GM12878 (cell line): Measurements from ENCODE around the gene EXOC4. TPM values are rescaled to one million over a fixed set of nuclear protein-coding genes. Genes with fewer than 3 reads are reported as not detected.

ENCODE experiments used
- ATAC-seq: fragments of 200-7000 bp; cut with Tn5 transposase; 3 replicates; pipeline ENCODE4 v1.9.1; 2020; ENCODE audit warnings: mild to moderate bottlenecking, moderate library complexity
- BruUV-seq: library from RNA; stranded (reverse); fragments of 400-500 nt; replicated peaks from 2 replicates; lab custom pipeline; 2021; lab: Mats Ljungman, UMichigan
- CTCF ChIA-PET: fragments of 300-600 bp; sonication (Branson Sonifier 250); formaldehyde crosslinking; extraction: SDS; loops from one replicate; lab custom pipeline; 2021; ENCODE audit warnings: inconsistent platforms; lab: Yijun Ruan, JAX
- POLR2A ChIA-PET: fragments of 350-600 bp; formaldehyde crosslinking; extraction: SDS; loops from one replicate; lab custom pipeline; 2021; ENCODE audit warnings: inconsistent platforms; lab: Charles Lee
- RAD21 ChIA-PET: fragments of 300-600 bp; sonication (Branson Sonifier 250); formaldehyde crosslinking; loops from one replicate; lab custom pipeline; 2023; ENCODE audit warnings: antibody characterized with exemption; ENCODE audit not compliant: unreplicated experiment; lab: Charles Lee
- SMC1A ChIA-PET: fragments of 300-600 bp; sonication (Branson Sonifier 250); formaldehyde crosslinking; loops from one replicate; lab custom pipeline; 2023; ENCODE audit not compliant: unreplicated experiment, uncharacterized antibody; lab: Charles Lee
- DNase-seq: peaks from one replicate; pipeline ENCODE4 v3.0.0-alpha.2; 2011; ENCODE audit warnings: low read depth, low spot score
- FAIRE-seq: peaks from 3 replicates; lab custom pipeline; 2011; peaks lifted over from hg19 to GRCh38; lab: Jason Lieb, UNC
- H2AFZ ChIP-seq: 2 replicates; pipeline ENCODE4 v1.6.0; 2011; ENCODE audit warnings: low read depth, low read length, control low read depth; ENCODE audit not compliant: control insufficient read depth
- H3K27ac ChIP-seq: 2 replicates; pipeline ENCODE4 v1.5.1; 2011; ENCODE audit warnings: control low read depth; ENCODE audit not compliant: control insufficient read depth, insufficient read depth
- H3K27me3 ChIP-seq, 2 experiments: replicated peaks in 1 of 2; 2 replicates each; pipeline versions ENCODE4 v1.6.0 to v1.6.1; 2011; ENCODE audit warnings: low read length in 1 of 2; ENCODE audit not compliant: control insufficient read depth in 2 of 2, insufficient read depth in 2 of 2
- H3K36me3 ChIP-seq, 2 experiments: 2 replicates each; pipeline ENCODE4 v1.5.1; 2011; ENCODE audit warnings: low read length in 1 of 2; ENCODE audit not compliant: control insufficient read depth in 2 of 2, insufficient read depth in 2 of 2
- H3K4me1 ChIP-seq: 2 replicates; pipeline ENCODE4 v1.6.1; 2011; ENCODE audit warnings: mild to moderate bottlenecking, low read length, moderate library complexity, mixed read lengths; ENCODE audit not compliant: control insufficient read depth, insufficient read depth
- H3K4me2 ChIP-seq: 2 replicates; pipeline ENCODE4 v1.6.0; 2011; ENCODE audit warnings: control low read depth; ENCODE audit not compliant: control insufficient read depth, insufficient read depth
- H3K4me3 ChIP-seq: fragments of 200-600 bp; sonication (generic); 2 replicates; pipeline ENCODE4 v1.5.1; 2016
- H3K79me2 ChIP-seq: 2 replicates; pipeline ENCODE4 v1.6.0; 2011; ENCODE audit warnings: low read length; ENCODE audit not compliant: control insufficient read depth, insufficient read depth
- H3K9ac ChIP-seq: 2 replicates; pipeline ENCODE4 v1.8.0; 2011; ENCODE audit warnings: low read length, control low read depth, mixed read lengths; ENCODE audit not compliant: control insufficient read depth, insufficient read depth
- H3K9me3 ChIP-seq: replicated peaks from 3 replicates; pipeline ENCODE4 v1.5.1; 2011; ENCODE audit warnings: mild to moderate bottlenecking, low read length; ENCODE audit not compliant: control insufficient read depth, insufficient read depth
- H4K20me1 ChIP-seq: 2 replicates; pipeline ENCODE4 v1.6.0; 2011; ENCODE audit not compliant: control insufficient read depth, insufficient read depth
- BMI1 ChIP-seq: fragments of 450-650 bp; IDR thresholded peaks from 2 replicates; pipeline ENCODE4 v1.6.1; 2016; ENCODE audit warnings: mild to moderate bottlenecking, moderate library complexity, borderline replicate concordance
- FOS ChIP-seq: IDR thresholded peaks from 3 replicates; pipeline ENCODE4 v1.6.1; 2011; ENCODE audit warnings: borderline replicate concordance; ENCODE audit not compliant: insufficient read length; ENCODE audit errors: extremely low read depth
- NR2C1 ChIP-seq: fragments of 450-650 bp; IDR thresholded peaks from 2 replicates; pipeline ENCODE4 v1.6.1; 2017; ENCODE audit warnings: antibody characterized with exemption, mild to moderate bottlenecking, moderate library complexity
- PBX3 ChIP-seq: IDR thresholded peaks from 2 replicates; pipeline ENCODE4 v1.6.1; 2011; ENCODE audit warnings: mild to moderate bottlenecking, low read depth, low read length, moderate library complexity; ENCODE audit not compliant: insufficient replicate concordance
- RELA ChIP-seq: fragments of 450-650 bp; IDR thresholded peaks from 2 replicates; pipeline ENCODE4 v1.8.0; 2014; ENCODE audit warnings: borderline replicate concordance; ENCODE audit not compliant: partially characterized antibody
- SMAD1 ChIP-seq: fragments of 450-650 bp; IDR thresholded peaks from 2 replicates; pipeline ENCODE4 v1.6.1; 2018; ENCODE audit warnings: mild to moderate bottlenecking, low read depth; ENCODE audit not compliant: partially characterized antibody
- SREBF1 ChIP-seq: IDR thresholded peaks from 2 replicates; pipeline ENCODE4 v1.6.1; 2012; ENCODE audit warnings: mild to moderate bottlenecking, low read length
- STAT1 ChIP-seq: fragments of 450-650 bp; conservative IDR thresholded peaks from 2 replicates; pipeline ENCODE4 v1.6.1; 2014; ENCODE audit warnings: antibody characterized with exemption, mild to moderate bottlenecking
- ZNF384 ChIP-seq: IDR thresholded peaks from 2 replicates; pipeline ENCODE4 v1.6.1; 2012; ENCODE audit warnings: low read depth, mild to moderate bottlenecking, low read length, improper control_type of control experiment, borderline replicate concordance
- ZZZ3 ChIP-seq: IDR thresholded peaks from 2 replicates; pipeline ENCODE4 v1.6.1; 2011; ENCODE audit warnings: low read depth; ENCODE audit not compliant: control insufficient read depth, insufficient read length
- WGBS: methylation state at CpG from one replicate; pipeline ENCODE4 v1.1.6; 2016; ENCODE audit warnings: low lambda C conversion rate; ENCODE audit not compliant: insufficient replicate concordance, insufficient coverage; ENCODE audit errors: missing lambda C conversion rate; 5-methylcytosine and 5-hydroxymethylcytosine counted together
- in situ Hi-C: fragments of 300-500 bp; cut with MboI; formaldehyde crosslinking; loops from 9 replicates; pipeline ENCODE4 v1.14.3; 2018; ENCODE audit warnings: mixed read lengths
- intact Hi-C: fragments of 100-400 bp; cut with micrococcal nuclease; formaldehyde crosslinking; loops from one replicate; pipeline ENCODE4 v1.14.2; 2022; ENCODE audit not compliant: unreplicated experiment
- polyA plus RNA-seq, 11 experiments: library from polyadenylated mRNA; depleted of rRNA in 4 of 11; unstranded in 6 of 11; stranded (reverse) in 5 of 11; fragments of >200 nt; fragmentation: Nextera tagmentation in 4 of 11; fragmentation: Illumina TruSeq in 1 of 11; extraction: Ambion mirVana in 4 of 11; extraction: Trizol in 1 of 11; gene quantifications; 1 replicate in 1 of 11; 2 replicates in 10 of 11; pipeline versions ENCODE4 v1.2.1 to v1.2.3, GENCODE V29; 2011 to 2016; ENCODE audit warnings: inconsistent platforms in 2 of 11, missing spikeins in 2 of 11, low read depth in 1 of 11
- total RNA-seq, 4 experiments: library from RNA; depleted of rRNA in 3 of 4; stranded (reverse); fragments of >200 nt in 3 of 4; fragmentation: Illumina TruSeq in 1 of 4; extraction: Trizol in 1 of 4; gene quantifications; 2 replicates each; pipeline versions ENCODE4 v1.2.1 to v1.2.3, GENCODE V29; 2013 to 2021
- TF ChIP-seq, protein P1 (sequence below): fragments of 450-650 bp; IDR thresholded peaks from 2 replicates; pipeline ENCODE4 v1.6.1; 2016; ENCODE audit warnings: mild to moderate bottlenecking

The EXOC4 gene
- total and polyA plus RNA-seq, 10 of the 15 experiments (the other 5 are each of a cell fraction or from before 2014, with no cell fraction given), result 13.2 to 44.5 (median 29.6) TPM

DNA sequence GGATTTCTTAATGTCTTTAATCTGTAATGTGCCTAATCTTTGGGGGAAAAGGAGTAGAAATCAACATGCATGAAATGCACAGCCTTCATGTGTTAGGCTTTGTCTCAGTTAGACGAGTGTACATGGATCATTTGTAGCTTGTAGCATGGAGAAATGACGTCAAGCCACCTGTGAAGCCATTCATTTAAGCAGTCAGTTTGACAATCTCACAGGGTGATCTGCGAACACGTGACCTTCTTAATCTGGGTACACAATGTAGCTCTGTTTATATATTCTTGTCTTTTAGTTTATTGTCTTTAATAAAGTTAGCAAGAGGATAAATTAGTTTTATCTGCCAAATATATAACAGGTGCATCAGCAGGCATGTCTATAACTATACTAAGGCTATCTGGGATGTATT is 522.3 kb downstream of the EXOC4 start:
- ATAC-seq (no peak), DNase-seq (no peak), FAIRE-seq (no peak)
- H3K27ac ChIP-seq, result no peak overlapping the region
- intact Hi-C loops, result no loop called here
- no peak overlapping the region for H3K4me2 ChIP-seq
- ChIA-PET CTCF (no interaction called here), RAD21 (no interaction called here), POLR2A (no interaction called here), SMC1A (no interaction called here)
- H3K27me3 ChIP-seq, result no peaks in the 10 kb centered on the region
- no peaks in the 10 kb centered on the region for H4K20me1 ChIP-seq
- H3K36me3 ChIP-seq, result no peaks in the 10 kb centered on the region
- H3K4me3 ChIP-seq, result no peak overlapping the region
- no peaks in the 10 kb centered on the region for H3K4me1 ChIP-seq
- no peak overlapping the region for H3K9ac ChIP-seq
- no TSS peak for BruUV-seq
- in situ Hi-C loops, result no loop called here
- no peak overlapping the region for H2AFZ ChIP-seq
- no peaks in the 10 kb centered on the region for H3K79me2 ChIP-seq
- WGBS, result 90% methylated on average over 4 of the region's 4 CpGs
- TF ChIP-seq FOS (no peak), NR2C1 (no peak), BMI1 (no peak), SREBF1 (no peak), RELA (no peak)
- peaks cover 2% of the 10 kb centered on the region; the same call in 2 of the 3 replicates for H3K9me3 ChIP-seq

DNA sequence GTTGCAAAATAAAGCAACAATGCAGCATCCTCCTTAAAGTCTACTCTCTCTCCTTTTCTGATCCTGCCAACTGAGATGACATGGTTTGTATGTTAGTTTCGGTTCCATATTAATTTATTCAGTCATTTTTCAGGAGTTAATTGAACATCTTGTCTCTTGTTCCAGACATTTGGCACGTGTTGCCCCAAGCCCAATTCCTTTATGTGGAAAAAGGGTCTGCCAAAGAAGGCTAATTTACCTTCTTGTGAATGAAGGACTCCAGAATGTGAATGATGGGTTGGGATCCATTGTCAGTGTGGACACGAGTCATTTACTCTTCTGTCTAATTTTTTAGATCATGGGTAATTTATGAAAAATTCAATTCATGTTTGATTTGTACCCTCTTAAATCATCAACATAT is 523.4 kb downstream of the EXOC4 start:
- DNase-seq (no peak), FAIRE-seq (no peak), ATAC-seq (no peak)
- ChIA-PET CTCF (no interaction called here), POLR2A (no interaction called here), RAD21 (no interaction called here), SMC1A (no interaction called here)
- Histone ChIP-seq H3K4me2 (no peak overlapping the region), H3K4me3 (no peak overlapping the region), H2AFZ (no peak overlapping the region), H3K4me1 (no peaks in the 10 kb centered on the region), H3K27ac (no peak overlapping the region), H4K20me1 (no peaks in the 10 kb centered on the region; the same call in 1 of the 2 replicates), H3K79me2 (no peaks in the 10 kb centered on the region), H3K36me3 (no peaks in the 10 kb centered on the region), H3K9me3 (peaks cover 2% of the 10 kb centered on the region; the same call in 2 of the 3 replicates), H3K27me3 (no peaks in the 10 kb centered on the region), H3K9ac (no peak overlapping the region)
- in situ Hi-C loops (no loop called here), intact Hi-C loops (no loop called here)
- WGBS, result 97% methylated on average over 3 of the region's 3 CpGs
- no TSS peak for BruUV-seq
- TF ChIP-seq ZZZ3, result no peak
- TF ChIP-seq STAT1, result no peak
- no peak for TF ChIP-seq SMAD1
- TF ChIP-seq, protein P1, sequence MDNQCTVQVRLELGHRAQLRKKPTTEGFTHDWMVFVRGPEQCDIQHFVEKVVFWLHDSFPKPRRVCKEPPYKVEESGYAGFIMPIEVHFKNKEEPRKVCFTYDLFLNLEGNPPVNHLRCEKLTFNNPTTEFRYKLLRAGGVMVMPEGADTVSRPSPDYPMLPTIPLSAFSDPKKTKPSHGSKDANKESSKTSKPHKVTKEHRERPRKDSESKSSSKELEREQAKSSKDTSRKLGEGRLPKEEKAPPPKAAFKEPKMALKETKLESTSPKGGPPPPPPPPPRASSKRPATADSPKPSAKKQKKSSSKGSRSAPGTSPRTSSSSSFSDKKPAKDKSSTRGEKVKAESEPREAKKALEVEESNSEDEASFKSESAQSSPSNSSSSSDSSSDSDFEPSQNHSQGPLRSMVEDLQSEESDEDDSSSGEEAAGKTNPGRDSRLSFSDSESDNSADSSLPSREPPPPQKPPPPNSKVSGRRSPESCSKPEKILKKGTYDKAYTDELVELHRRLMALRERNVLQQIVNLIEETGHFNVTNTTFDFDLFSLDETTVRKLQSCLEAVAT, result no peak
- no peak for TF ChIP-seq PBX3
- TF ChIP-seq RELA, result no peak
- no peak for TF ChIP-seq ZNF384
